Measurements from ENCODE around the gene SPAG17.

GRCh38 chr1:118093017-118093416, 92.0 kb downstream of the SPAG17 start:
- TF ChIP-seq CTCF (IDR thresholded peaks at IDR 0.05; ENCODE audit: insufficient read depth, low read length, poor library complexity, severe bottlenecking) (no peak), EZH2phosphoT487 (conservative IDR thresholded peaks at IDR 0.05; ENCODE audit: low read length) (no peak)
